Measurements from ENCODE around the gene CHADL. TPM values are rescaled to one million over a fixed set of nuclear protein-coding genes. Genes with fewer than 3 reads are reported as not detected.

The CHADL gene
- polyA plus RNA-seq, 1 donor (not counting 4 experiments of a cell fraction or from before 2014, with no cell fraction given) = 0.16 TPM

GRCh38 chr22:41248758-41249157 is 8.0 kb upstream of the CHADL start:
- no peak overlapping the region for H2AFZ ChIP-seq (ENCODE audit: control insufficient read depth, low read length)
- DNase-seq (ENCODE audit: low read depth, low spot score) (no peak), FAIRE-seq (no peak)
- H4K20me1 ChIP-seq (ENCODE audit: control insufficient read depth, extremely low read depth, insufficient read depth, low read length) = peaks cover 8% of the 10 kb centered on the region
- H3K36me3 ChIP-seq (ENCODE audit: control insufficient read depth in 2 of 2, extremely low read depth in 1 of 2, insufficient read depth in 2 of 2, low read length in 2 of 2) = peaks cover 53 to 65% of the 10 kb centered on the region in 2 experiments
- TF ChIP-seq EZH2 (IDR thresholded peaks at IDR 0.05; ENCODE audit: low read length) (no peak), CTCF (optimal IDR thresholded peaks at IDR 0.05 in 1 of 3, IDR thresholded peaks at IDR 0.05 in 1 of 3, conservative IDR thresholded peaks at IDR 0.05 in 1 of 3; ENCODE audit: extremely low read depth in 1 of 3, insufficient read depth in 2 of 3, low read length in 3 of 3) (no peak)
- H3K9me3 ChIP-seq (ENCODE audit: control insufficient read depth, low read depth, low read length) = no peaks in the 10 kb centered on the region
- dilution Hi-C loops (cut with MboI; ENCODE audit: extremely low pct_ligation_motif_present, low sequenced_read_pairs) = no loop called here
- no peak overlapping the region for H3K27ac ChIP-seq (ENCODE audit: control insufficient read depth, insufficient read depth, low read length)
- peaks cover 3% of the 10 kb centered on the region for H3K79me2 ChIP-seq (ENCODE audit: control insufficient read depth, insufficient read depth, low read length)
- peaks cover 7% of the 10 kb centered on the region for H3K4me1 ChIP-seq (ENCODE audit: control insufficient read depth, extremely low read depth, insufficient read depth, low read length)
- no peaks in the 10 kb centered on the region for H3K27me3 ChIP-seq (ENCODE audit: control insufficient read depth, extremely low read depth, insufficient read depth, low read length)
- H3K4me3 ChIP-seq (ENCODE audit: control insufficient read depth in 2 of 3, extremely low read depth in 1 of 3, insufficient read depth in 2 of 3, low read depth in 1 of 3, low read length in 3 of 3) = no peak overlapping the region
- no peak overlapping the region for H3K4me2 ChIP-seq (ENCODE audit: control insufficient read depth, extremely low read depth, insufficient read depth, low read depth, low read length)
- H3K9me1 ChIP-seq (ENCODE audit: control insufficient read depth, extremely low read depth, insufficient read depth, low read length) = no peaks in the 10 kb centered on the region
- H3K9ac ChIP-seq (ENCODE audit: control insufficient read depth, extremely low read depth, insufficient read depth, low read length) = no peak overlapping the region

- DNase-seq (ENCODE audit: low read depth, low spot score) (no peak), FAIRE-seq (no peak)
- H3K9me1 ChIP-seq (ENCODE audit: control insufficient read depth, extremely low read depth, insufficient read depth, low read length) = no peaks in the 10 kb centered on the region
- no peaks in the 10 kb centered on the region for H3K27me3 ChIP-seq (ENCODE audit: control insufficient read depth, extremely low read depth, insufficient read depth, low read length)
- no peak overlapping the region for H3K27ac ChIP-seq (ENCODE audit: control insufficient read depth, insufficient read depth, low read length)
- no peaks in the 10 kb centered on the region for H3K9me3 ChIP-seq (ENCODE audit: control insufficient read depth, low read depth, low read length)
- H3K79me2 ChIP-seq (ENCODE audit: control insufficient read depth, insufficient read depth, low read length) = peaks cover 3% of the 10 kb centered on the region
- peaks cover 12% of the 10 kb centered on the region for H3K4me1 ChIP-seq (ENCODE audit: control insufficient read depth, extremely low read depth, insufficient read depth, low read length)
- H4K20me1 ChIP-seq (ENCODE audit: control insufficient read depth, extremely low read depth, insufficient read depth, low read length) = peaks cover 8% of the 10 kb centered on the region
- no peak overlapping the region for H3K4me3 ChIP-seq (ENCODE audit: control insufficient read depth in 2 of 3, extremely low read depth in 1 of 3, insufficient read depth in 2 of 3, low read depth in 1 of 3, low read length in 3 of 3)
- no peak for TF ChIP-seq CTCF (optimal IDR thresholded peaks at IDR 0.05 in 1 of 3, IDR thresholded peaks at IDR 0.05 in 1 of 3, conservative IDR thresholded peaks at IDR 0.05 in 1 of 3; ENCODE audit: extremely low read depth in 1 of 3, insufficient read depth in 2 of 3, low read length in 3 of 3)
- TF ChIP-seq EZH2 (IDR thresholded peaks at IDR 0.05; ENCODE audit: low read length) = no peak
- H2AFZ ChIP-seq (ENCODE audit: control insufficient read depth, low read length) = no peak overlapping the region
- dilution Hi-C loops (cut with MboI; ENCODE audit: extremely low pct_ligation_motif_present, low sequenced_read_pairs) = no loop called here
- no peak overlapping the region for H3K9ac ChIP-seq (ENCODE audit: control insufficient read depth, extremely low read depth, insufficient read depth, low read length)
- H3K36me3 ChIP-seq (ENCODE audit: control insufficient read depth in 2 of 2, extremely low read depth in 1 of 2, insufficient read depth in 2 of 2, low read length in 2 of 2) = peaks cover 52 to 62% of the 10 kb centered on the region in 2 experiments
- no peak overlapping the region for H3K4me2 ChIP-seq (ENCODE audit: control insufficient read depth, extremely low read depth, insufficient read depth, low read depth, low read length)
Observed at GRCh38 chr22:41248314-41248713, 7.6 kb upstream of the CHADL start.
